Activated naive CD4-positive, alpha-beta T cell treated with anti-CD3 and anti-CD28 coated beads, Interleukin-2, amount 50 U/mL, for 16 hours (primary cell): ENCODE results near the gene CADM1.

Experiments used
- DNase-seq: peaks from one replicate; pipeline ENCODE4 v3.0.0-alpha.2; 2020

Gene CADM1

DNA sequence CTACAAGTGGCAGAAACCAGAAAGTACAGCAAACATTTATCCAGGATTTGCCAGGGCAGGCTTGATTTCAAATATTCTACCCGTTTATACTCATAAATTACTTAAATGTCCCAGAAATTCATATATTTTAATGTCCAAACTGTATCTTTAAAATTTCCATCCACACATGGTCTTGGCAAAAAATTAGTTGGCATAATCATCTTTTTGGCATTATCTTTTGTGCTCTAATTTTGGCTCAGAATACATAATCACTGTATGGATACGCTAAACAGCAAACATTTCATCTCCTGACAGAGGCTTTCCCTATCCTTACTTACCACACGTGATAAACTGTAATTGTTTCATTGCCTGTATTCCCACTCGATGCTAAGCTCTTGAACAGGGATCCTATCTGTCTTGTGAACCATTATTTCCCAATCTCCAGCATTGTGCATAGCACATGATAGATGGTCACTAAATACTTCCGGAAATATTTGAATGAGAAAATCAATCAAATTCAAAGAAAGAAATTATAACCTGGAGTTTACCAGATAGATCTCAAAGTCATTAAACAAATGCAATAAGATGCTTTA is 64.2 kb downstream of the CADM1 start:
- DNase-seq = no peak

- no peak for DNase-seq
Measured at GRCh38 chr11:115439385-115439784, 64.8 kb downstream of the CADM1 start.

DNA sequence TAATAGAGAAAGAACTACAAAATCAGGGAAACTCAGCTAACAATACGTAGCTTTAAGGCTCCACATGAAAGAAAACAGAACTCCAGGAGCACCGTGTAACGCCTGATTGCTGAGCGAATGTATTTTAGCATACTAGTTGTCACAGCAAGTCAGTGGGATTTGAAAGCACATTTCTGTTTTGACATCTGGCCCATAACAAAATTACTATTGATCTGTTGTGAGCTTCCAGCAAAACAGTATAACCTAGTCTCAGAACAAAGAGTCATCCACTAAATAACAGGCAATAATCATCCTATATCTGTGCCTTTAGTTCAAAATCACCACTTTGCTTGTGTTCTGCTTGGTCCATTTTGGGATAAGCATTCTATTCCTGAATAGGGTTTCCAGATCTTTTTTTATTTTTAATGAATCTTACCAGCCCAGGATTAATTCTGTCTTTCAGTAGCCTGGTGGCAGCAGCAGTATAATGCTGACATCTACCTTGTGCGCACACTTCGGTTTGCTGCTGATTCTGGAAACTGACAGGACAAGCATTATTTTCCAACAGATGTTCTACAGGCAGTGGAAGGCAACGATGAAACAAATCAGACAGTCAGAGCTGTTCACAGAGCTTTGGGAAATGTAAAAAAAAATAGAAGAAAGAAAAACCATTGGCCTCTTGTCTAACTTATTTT is 66.2 kb downstream of the CADM1 start:
- DNase-seq = no peak

DNA sequence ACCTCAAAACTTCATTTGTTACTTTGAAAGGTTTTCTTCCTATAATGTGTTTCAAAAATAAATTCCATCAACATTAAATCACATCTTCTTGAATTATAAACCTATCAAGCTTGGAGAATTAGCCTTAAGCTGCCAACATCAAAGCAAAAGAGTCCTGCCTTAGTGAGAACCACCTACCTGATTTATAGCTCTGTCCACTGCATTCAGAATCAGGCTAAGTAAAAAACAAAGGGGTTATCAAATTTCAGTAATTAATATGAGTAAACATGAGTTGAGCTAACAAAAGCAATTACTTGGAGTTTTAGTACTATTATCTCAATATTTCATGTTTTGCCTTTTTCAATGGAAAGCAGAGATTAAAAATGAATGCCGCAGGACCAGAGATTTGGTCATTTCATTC is 73.9 kb downstream of the CADM1 start:
- no peak for DNase-seq

DNA sequence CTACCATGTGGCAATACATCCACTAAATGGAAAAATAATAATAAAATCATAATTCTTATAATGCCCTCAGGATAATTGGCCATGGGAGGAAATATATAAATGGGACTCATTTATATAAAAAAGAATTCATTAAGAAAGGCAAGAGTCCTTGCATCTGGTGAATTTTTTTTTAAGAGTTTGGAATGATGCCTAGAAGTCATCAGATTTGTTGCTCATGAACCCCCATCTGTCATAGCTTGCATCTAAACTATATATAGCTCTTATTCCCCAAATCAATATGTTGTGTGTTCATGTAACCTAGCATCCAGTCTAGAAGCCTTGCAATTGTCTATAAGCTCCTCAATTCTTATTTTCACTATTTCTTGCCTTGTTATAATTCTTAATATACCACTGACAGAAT is 75.9 kb downstream of the CADM1 start:
- no peak for DNase-seq

- DNase-seq = no peak
Measured at GRCh38 chr11:115425816-115426215, 78.4 kb downstream of the CADM1 start.

DNA sequence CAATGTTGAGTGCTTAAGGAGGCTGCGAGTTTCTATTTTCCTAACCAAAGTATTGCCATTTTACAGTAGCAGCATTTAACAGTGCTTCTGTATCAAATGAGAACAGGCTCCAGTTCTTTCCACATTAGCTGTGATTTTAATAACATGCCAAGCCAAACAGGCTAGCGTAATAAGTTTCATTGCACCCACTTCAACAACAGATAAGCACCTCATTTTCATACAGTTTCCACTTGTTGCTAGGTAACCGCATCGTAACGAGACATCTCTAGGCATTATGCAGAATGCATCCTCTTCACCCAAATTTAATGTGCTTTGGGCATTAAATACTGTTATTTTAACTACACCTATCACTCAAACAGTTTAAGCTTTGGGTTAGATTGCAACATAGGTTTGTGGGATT is 79.0 kb downstream of the CADM1 start:
- no peak for DNase-seq

GRCh38 chr11:115423728-115424459 is 80.3 kb downstream of the CADM1 start:
- no peak for DNase-seq

DNA sequence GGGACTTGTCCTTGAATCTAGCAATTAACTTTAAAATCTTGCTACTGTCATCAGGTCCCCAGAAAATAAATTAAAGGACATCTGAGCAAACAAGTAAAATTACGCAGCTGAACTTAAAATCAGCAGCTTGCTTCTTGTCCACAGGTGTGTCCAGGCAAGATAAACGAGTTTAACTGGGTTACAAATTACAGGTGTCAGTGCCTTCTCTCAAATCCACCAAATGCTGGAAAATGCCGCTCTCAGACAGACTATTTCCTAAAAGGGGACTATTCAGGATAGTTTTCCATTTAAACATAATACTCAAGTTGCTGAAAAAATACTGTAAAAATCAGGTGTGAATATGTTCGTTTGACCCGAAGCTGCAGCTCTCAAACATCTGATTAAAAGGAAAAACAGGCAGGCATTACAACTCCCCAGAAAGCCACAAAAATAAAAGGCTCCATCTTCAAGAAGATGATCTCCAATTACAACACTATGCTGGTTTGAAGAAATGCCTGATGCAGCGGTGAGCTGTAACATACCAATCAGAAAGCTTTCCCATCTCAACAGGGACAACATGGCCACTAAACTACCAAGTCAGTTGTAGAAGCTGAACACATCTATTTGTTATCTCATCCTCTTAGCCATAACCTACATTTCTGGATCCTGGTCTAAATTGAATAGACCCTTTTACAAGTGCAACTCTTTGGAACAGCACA is 82.1 kb downstream of the CADM1 start:
- DNase-seq = no peak

- DNase-seq = no peak
Measured at GRCh38 chr11:115421352-115421991, 82.7 kb downstream of the CADM1 start.

DNA sequence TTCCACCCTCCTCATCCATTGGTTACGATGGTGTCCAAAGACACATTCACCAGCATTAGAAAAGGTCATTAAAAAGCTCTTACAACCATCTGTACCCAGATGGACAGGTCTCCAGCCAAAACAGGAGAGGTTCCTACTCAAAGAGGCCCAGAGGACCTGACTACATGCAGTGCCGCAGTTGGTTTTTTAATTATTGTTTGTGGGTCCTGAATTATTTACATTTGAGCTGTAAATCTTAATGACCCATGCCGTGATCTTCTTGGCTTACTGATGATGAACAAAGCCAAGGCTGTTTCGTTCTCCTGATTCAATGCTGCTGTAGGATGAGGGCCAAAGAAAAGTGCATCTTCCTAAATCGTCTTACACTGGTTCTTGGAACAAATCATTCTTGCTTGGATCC is 83.7 kb downstream of the CADM1 start:
- no peak for DNase-seq

GRCh38 chr11:115418626-115419025 is 85.6 kb downstream of the CADM1 start:
- DNase-seq = no peak

DNA sequence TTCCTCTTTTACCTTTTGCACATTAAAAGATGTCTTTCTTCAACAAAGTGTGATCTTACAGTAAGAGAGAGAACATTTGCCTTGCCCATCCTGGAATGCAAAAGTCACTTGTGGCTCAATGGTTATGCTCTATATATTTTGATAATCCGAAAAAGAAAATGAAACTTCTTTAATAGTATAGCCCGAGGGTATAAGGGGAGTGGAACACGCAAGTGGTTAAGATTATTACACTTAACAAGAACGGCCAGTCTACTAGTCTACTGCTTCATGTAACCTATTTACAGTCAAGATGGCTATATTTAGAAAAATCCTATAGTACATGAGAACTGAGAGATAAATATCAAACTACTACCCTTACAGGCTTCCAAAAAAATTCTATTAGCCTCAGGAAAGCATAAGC is 86.1 kb downstream of the CADM1 start:
- no peak for DNase-seq

GRCh38 chr11:115411120-115411519 is 93.1 kb downstream of the CADM1 start:
- no peak for DNase-seq

DNA sequence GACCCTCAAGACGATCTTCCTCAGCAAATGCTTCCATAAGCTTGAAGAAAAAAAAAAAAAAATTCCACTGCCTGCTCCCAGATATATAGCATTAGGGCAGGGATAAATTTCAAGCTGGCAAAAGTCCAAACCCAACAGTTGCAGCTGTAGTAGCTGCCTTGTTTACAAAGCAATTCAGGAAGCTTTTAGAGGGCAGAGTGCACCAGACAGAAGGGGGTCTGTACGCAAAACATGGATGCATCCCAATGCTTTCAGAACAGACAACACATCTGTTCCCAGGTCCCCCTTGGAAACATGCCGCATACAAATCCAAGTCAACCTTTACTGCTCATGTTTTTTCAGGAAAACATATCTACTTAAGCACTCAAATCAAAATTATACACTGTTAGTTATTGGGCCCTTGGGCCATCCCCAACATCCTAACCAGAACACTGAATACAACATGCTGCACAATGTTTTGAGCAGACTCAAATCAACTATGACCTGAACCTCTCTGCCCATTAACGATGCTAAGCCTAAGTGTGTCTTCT is 94.5 kb downstream of the CADM1 start:
- no peak for DNase-seq

- DNase-seq = no peak
Measured at GRCh38 chr11:115409116-115409670, 95.0 kb downstream of the CADM1 start.

DNA sequence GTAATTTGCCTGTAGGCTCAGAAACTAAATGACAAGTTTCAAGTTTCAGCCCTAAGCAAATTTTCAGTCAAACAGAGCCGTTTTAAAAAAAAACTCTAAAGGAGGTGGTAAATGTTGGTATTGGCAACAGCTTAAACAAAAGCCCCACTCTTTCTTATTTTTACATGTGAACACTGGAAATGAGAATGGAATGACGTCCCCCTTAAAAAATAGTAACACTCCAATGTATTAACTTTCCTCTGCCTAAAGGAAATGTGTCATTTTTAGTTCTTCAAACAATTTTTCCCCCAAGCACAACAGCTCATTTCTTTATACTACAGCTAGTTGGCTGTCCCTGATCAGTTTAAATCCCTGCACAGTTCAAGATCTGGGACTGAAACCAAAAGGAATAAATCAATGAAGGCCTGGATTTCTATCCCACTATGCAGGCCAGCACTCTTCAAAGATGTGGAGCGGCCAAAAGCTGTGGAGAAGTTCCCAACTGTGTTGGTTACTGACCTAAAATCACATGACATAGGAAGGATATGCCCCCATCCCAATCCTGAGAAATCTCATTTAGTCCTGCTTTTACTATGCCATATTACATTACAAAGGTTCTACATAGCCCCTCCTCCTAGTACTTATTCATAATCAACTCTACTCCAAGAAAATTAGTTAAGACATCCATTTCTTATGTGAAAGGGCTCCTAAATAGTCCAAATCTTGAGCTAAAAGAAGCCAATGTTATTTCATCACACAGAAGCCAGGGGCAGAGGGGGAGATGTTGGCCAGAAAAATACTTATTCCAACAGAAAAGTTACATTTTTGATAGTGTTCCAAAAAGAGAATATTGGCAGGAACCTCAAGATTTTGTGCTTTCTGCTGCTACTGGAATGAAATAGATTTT is 95.9 kb downstream of the CADM1 start:
- no peak for DNase-seq

DNA sequence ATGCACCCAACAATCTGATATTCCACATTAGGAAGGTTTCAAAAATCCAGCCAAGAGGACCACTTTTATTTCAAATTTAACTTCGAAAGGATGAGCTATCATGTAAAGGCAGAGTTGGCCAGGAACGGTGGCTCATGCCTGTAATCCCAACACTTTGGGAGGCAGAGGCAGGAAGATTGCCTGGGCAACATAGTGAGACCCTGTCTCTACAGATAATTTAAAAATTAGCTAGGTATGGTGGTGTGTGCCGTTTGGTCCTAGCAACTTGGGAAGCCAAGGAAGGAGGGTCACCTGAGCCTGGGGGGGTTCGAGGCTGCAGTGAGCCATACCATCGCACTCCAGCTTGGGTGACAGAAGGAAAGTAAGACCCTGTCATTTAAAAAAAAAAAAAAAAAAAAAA is 96.7 kb downstream of the CADM1 start:
- no peak for DNase-seq

DNA sequence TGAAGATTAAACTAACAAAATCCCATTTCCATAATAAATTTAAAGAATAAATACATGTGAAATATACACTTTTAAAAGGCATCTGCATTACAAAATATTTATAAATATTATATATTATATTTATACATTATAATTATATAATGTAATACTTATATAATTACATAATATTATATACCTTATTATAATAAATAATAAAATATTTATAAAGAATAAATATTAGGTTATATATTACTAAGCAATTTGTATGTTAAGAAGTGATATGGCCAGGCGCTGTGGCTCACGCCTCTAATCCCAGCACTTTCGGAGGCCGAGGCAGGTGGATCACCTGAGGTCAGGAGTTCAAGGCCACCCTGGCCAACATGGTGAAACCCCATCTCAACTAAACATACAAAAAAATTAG is 97.8 kb downstream of the CADM1 start:
- DNase-seq = no peak

GRCh38 chr11:115398333-115399080 is 105.7 kb downstream of the CADM1 start:
- DNase-seq = no peak

DNA sequence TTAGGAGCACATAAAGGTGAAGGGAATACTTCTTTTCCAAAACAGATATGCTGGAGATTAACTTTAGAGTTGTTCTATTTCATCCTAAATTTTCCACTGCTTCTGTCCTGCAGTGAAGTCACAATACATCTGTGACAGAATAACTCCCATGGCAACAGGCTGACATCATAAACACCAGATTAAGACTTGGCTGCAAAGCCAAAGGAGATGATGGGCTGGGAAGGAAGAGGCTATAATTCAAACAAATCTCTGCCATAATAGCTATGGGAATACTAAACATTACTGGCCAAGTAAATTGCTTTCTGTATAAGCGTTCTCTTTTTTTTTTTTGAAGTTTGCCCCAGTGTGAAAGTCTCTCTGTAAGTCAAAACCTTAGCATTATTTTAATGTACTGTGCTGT is 107.7 kb downstream of the CADM1 start:
- DNase-seq = no peak
